ENCODE data around the gene VPS39. TPM values are rescaled to one million over a fixed set of nuclear protein-coding genes. Genes with fewer than 3 reads are reported as not detected.

VPS39 gene
- total and polyA plus RNA-seq, 2 of the 13 experiments (the other 11 are each of a cell fraction or from before 2014, with no cell fraction given), result 22.9 to 32.0 TPM

- TF ChIP-seq BORCS8-MEF2B (CRISPR knock-in tag; IDR thresholded peaks at IDR 0.05), result peak; percentile 76
- peak; percentile 37; the same call in 1 of the 2 replicates for TF ChIP-seq ZFY (CRISPR knock-in tag; IDR thresholded peaks at IDR 0.05)
- TF ChIP-seq USF2 (IDR thresholded peaks at IDR 0.05; ENCODE audit: low read depth, low read length), result no peak
- TF ChIP-seq USF2 (CRISPR knock-in tag; IDR thresholded peaks at IDR 0.05; ENCODE audit: borderline replicate concordance), result no peak
- no peak for TF ChIP-seq PCBP2 (optimal IDR thresholded peaks at IDR 0.05; ENCODE audit: low read depth, low read length, poor library complexity, severe bottlenecking)
- no peak for TF ChIP-seq TEAD2 (CRISPR knock-in tag; IDR thresholded peaks at IDR 0.05)
- 0 out of 2 replicates have a peak, but pooled peaks have one; percentile 65 for TF ChIP-seq FOXO4 (CRISPR knock-in tag; conservative IDR thresholded peaks at IDR 0.05)
- TF ChIP-seq TFDP1 (CRISPR knock-in tag; IDR thresholded peaks at IDR 0.05; ENCODE audit: borderline replicate concordance), result no peak
- no peak for TF ChIP-seq ZNF678 (CRISPR knock-in tag; IDR thresholded peaks at IDR 0.05)
- no peak for TF ChIP-seq ZNF282 (IDR thresholded peaks at IDR 0.05; ENCODE audit: partially characterized antibody)
- TF ChIP-seq ZNF629 (CRISPR knock-in tag; conservative IDR thresholded peaks at IDR 0.05), result no peak
- no peak for TF ChIP-seq HCFC1 (IDR thresholded peaks at IDR 0.05; ENCODE audit: low read depth, low read length)
- TF ChIP-seq ZNF784 (CRISPR knock-in tag; IDR thresholded peaks at IDR 0.05; ENCODE audit: borderline replicate concordance), result no peak
- TF ChIP-seq ZNF605 (CRISPR knock-in tag; IDR thresholded peaks at IDR 0.05), result peak; percentile 75
- no peak for TF ChIP-seq ZNF10 (CRISPR knock-in tag; IDR thresholded peaks at IDR 0.05; ENCODE audit: borderline replicate concordance, low read depth)
- no peak for TF ChIP-seq ARID2 (CRISPR knock-in tag; IDR thresholded peaks at IDR 0.05; ENCODE audit: borderline replicate concordance)
- no peak for TF ChIP-seq NFYC (CRISPR knock-in tag; IDR thresholded peaks at IDR 0.05)
- no peak for TF ChIP-seq MTF1 (CRISPR knock-in tag; IDR thresholded peaks at IDR 0.05)
- no peak for TF ChIP-seq ZNF660 (CRISPR knock-in tag; IDR thresholded peaks at IDR 0.05; ENCODE audit: borderline replicate concordance, low read depth)
- TF ChIP-seq ZNF788 (CRISPR knock-in tag; IDR thresholded peaks at IDR 0.05; ENCODE audit: borderline replicate concordance), result peak; percentile 83
- TF ChIP-seq ZNF430 (CRISPR knock-in tag; IDR thresholded peaks at IDR 0.05), result peak; percentile 81; the same call in 1 of the 2 replicates
- TF ChIP-seq DNMT3B (CRISPR knock-in tag; conservative IDR thresholded peaks at IDR 0.05), result no peak
- 0 out of 2 replicates have a peak, but pooled peaks have one; percentile 47 for TF ChIP-seq HINFP (CRISPR knock-in tag; IDR thresholded peaks at IDR 0.05; ENCODE audit: low read depth)
- TF ChIP-seq AKAP8 (CRISPR knock-in tag; IDR thresholded peaks at IDR 0.05), result no peak
- TF ChIP-seq ZFP36L1 (CRISPR knock-in tag; IDR thresholded peaks at IDR 0.05), result no peak
- TF ChIP-seq NR2F2 (IDR thresholded peaks at IDR 0.05; ENCODE audit: borderline replicate concordance, low read depth), result peak; percentile 90
Measured at GRCh38 chr15:42138968-42139386, 69.1 kb downstream of the VPS39 start (continued).

Measured in HepG2 (cell line).